GM21825 (cell line): Measurements from ENCODE around the gene GRID2IP.
"Not testable (repeated sequence)": the region's sequence is repeated elsewhere in the genome, so short reads cannot be mapped to it uniquely, and the experiment has no call there.

ENCODE experiments used
- ATAC-seq: cut with Tn5 transposase; IDR thresholded peaks from one replicate; pipeline ENCODE4 v1.9.1; 2021; ENCODE audit warnings: mild to moderate bottlenecking, moderate library complexity; ENCODE audit not compliant: unreplicated experiment

GRID2IP gene

DNA sequence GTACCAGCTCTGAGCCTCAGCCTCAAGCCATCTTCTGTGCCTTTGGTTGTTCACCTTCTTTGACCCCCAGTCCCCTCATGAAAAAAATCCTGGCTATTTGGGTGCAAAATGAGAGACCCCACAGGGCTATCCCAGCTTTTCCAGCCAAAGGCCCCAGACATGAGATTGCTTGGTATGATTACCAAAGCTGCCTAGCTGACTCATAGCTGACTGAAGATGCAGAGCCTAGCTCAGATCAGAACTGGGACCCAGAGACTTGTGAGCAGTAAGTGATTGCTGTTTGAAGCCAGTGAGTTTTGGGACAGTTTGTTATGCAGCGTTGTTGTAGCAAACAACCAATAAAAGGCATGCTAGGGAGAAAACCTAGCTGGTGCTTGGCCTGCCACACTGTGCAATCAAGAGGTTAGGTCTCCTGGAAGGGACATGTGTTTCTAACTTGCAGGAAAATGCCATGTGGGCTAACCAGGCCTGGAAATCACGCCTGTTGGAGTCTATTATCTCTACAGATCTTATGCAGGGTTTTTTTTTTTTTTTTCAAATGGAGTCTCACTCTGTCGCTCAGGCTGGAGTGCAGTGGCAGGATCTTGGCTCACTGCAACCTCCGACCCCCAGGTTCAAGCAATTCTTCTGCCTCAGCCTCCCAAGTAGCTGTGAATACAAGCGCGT, 55.5 kb downstream of the GRID2IP start:
- no peak for ATAC-seq

DNA sequence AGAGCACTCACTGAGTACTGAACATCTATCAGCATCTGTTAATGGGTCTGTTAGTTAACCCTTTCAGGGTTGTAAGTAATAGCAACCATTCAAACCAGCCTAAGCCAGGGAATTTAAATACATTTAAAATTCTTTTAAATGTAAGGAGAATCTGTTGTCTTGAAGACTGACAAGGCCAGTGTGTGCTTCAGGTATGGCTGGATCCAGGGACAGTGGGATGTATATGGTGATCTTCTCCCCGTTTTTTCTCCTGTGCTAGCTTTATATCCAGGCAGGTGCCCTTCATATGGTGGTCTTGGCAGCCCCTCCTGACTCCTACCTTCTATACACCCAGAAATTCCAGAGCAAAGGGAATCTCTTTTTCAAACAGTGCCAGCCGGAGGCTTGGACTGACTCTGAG, 56.9 kb downstream of the GRID2IP start:
- no peak for ATAC-seq

DNA sequence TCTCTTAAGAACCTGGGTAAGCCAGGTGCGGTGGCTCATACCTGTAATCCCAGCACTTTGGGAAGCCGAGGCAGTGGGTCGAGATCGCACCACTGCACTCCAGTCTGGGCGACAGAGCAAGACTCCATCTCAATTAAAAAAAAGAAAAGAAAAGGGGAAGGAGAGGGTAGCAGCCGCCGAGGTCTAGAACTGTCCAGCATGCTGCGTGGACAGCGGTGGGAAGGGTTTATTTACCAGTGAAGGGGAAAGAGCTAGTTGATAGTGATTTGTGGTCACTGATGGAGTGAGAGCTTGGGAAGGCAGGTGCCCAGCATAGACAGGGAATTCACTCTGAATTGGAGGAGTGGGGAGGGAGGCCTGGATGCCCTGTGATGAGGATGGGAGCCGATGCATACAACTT, 60.1 kb downstream of the GRID2IP start:
- no peak for ATAC-seq

DNA sequence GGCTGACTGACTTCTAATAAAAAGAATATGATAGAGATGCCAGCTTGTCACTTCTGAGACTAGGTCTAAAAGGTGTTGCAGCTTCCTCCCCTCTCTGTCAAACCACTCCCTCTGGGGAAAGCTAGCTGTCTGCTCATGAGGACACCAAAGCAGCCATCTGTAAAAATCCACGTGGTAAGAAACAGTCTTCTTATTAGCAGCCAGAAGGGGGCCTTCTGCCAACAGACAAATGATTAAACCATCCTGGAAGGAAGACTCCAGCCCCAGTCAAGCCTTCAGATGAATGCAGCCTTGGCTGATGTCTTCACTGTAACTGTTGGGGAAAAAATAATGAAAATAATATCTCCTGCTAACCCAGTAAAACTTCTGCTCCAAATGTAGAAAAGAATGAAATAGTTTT, 61.6 kb downstream of the GRID2IP start:
- ATAC-seq, result no peak

DNA sequence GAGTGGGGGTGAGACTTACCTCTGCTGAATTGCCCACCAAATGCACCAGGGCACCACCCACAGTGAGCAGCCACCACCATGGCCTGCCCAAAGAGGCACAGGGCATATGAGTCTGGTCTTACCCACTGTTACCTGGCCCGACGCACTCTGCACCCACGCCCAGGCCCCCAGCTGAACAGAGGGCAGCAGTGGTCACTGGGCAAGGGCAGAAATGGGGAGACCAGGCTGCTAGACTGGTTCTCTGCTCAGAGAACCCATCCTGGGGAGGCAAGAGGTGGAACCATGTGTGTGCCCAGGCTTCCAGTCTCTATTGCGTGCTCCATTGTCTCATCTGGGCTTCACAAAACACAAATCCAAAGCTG, 64.1 kb downstream of the GRID2IP start:
- no peak for ATAC-seq

DNA sequence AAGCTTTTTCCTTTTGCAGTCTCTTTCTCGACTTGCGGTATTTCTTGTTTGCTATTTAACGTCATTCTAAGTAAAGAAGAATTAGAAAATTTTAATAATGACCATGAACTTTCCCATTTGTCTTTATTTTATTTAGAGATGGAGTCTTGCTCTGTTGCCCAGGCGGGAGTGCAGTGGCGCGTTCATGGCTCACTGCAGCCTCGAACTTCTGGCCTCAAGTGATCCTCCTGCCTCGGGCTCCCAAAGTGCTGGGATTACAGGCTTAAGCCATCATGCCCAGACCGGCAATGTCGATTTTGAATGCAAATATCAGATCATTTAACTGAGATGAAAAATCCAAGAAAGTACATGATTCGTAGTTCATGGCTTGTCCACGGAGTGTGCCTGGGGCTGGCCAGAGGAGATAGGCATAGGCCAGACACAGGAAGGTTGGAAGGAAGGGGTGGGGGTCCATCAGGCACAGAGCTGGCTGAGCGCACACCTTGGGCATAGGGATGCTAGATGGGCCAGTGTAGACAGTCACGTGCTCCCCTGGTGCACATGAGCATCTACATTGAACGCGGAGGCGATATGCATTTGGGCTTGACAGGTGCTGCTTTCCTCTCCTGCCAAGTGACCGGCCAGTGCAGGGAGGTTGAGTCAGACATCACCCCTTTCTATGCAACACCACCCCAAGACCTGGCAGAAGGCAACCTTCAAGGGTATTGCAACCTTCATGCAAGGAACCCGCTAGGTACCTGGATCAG, 64.7 kb downstream of the GRID2IP start:
- ATAC-seq, result no peak

DNA sequence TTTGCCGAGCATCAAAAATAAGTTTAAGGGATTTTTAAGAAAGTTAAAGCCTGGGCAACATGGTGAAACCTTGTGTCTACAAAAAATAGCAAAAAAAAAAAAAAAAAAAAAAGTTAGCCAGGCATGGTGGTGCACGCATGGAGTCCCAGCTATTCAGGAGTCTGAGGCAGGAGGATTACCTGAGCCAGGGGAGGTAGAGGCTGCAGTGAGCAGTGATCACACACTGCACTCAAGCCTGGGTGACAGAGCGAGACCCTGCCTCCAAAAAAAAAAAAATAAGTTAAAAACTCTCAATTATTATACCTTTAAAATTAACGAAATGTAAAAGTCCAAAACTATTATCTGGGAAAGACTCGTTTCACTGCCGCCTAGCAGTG, 68.5 kb downstream of the GRID2IP start:
- no peak for ATAC-seq

DNA sequence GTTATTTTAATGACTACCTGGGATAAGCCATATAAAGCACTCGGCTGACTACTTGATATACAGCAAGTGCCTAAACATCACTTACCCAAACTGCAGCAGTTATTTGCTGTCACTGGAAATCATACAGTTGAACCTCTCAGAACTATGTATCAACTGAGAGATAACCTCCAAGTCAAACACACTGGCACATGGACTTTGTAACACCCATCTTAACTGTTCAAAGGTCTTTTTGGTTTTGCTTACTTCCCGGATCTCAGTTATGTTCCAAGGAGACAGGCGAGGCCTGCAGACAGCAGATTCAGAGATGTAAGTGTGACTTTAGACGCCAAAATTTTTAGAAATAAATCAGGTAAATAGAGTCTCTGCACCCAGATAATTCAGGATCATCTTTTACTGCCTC, 69.0 kb downstream of the GRID2IP start:
- ATAC-seq, result no peak

DNA sequence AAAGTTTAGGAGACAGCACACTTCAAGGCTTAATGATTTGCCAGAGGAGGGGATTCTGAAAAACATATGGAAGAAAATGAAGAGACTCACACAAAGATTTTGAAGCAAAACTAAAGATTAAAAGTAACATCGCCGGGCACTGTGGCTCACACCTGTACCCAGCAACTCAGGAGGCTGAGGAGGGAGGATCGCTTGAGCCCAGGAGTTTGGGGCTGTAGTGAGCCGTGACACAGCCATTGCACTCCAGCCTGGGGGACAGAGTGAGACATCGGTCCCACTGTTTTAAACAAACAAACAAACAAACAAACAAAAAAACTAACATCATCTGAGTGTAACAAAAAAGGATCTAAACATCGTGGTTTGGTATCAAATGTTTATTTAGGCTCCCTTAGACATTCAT, 69.8 kb downstream of the GRID2IP start:
- ATAC-seq, result no peak

DNA sequence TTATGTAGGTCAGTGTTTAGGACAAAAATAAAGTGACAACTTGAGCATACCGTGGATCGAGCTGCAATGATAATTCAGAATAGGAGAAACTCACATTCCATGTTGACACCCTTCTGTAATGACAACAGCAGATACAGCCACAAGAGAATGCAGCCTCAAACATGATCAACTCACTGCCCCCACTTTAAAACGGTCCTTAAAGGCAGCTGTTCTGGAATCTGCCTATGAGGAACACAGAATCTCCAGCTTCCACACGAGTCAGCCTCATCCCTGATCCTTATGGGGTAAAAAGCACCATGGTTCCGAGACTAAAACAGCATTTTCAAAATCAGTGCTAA, 71.0 kb downstream of the GRID2IP start:
- ATAC-seq, result no peak

DNA sequence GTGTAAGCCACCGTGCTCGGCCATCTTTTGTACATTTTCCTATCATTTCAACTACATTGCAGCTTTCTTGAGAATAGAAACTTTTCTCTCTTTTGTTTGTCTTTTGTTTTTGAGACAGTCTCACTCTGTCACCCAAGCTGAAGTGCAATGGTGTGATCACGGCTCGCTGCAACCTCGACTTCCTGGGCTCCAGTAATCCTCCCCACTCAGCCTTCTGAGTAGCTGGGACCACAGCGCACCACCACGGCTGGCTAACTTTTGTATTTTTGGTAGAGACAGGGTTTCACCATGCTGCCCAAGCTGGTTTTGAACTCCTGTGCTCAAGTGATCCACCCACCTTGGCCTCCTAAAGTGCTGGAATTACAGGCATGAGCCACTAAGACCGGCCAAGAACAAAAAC, 72.2 kb downstream of the GRID2IP start:
- no peak for ATAC-seq

DNA sequence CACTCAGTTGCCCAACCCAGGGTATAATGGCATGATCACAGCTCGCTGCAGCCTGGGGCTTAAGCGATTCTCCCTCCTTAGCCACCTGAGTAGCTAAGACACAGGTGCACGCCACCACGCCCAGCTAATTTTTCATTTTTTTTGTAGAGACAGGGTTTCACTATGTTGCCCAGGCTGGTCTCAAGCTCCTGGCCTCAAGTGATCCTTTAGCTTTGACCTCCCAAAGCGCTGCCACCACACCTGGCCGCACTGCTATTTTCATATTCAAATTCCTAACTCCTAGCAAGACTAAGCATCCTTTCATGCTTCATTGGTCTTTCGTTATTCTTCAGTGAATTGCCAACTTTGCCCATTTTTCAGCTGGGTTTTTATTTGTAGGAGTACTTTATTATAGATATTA, 73.1 kb downstream of the GRID2IP start:
- ATAC-seq, result no peak

DNA sequence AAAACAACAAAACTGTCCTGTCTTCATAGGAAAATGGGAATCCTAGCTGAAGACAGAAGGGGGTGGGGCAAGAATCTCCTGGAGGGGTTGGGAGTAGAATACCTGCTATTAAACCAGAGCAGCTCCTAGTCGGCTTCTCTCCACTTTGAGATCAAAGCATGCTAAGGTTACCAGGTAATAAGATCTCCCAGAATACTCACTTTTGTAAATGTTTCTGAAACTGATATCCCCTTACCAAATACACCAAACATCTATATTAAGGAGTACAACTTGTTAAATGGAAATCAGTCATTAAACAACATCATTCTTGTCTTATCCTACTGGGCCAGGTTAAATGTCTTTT, 74.0 kb downstream of the GRID2IP start:
- no peak for ATAC-seq

DNA sequence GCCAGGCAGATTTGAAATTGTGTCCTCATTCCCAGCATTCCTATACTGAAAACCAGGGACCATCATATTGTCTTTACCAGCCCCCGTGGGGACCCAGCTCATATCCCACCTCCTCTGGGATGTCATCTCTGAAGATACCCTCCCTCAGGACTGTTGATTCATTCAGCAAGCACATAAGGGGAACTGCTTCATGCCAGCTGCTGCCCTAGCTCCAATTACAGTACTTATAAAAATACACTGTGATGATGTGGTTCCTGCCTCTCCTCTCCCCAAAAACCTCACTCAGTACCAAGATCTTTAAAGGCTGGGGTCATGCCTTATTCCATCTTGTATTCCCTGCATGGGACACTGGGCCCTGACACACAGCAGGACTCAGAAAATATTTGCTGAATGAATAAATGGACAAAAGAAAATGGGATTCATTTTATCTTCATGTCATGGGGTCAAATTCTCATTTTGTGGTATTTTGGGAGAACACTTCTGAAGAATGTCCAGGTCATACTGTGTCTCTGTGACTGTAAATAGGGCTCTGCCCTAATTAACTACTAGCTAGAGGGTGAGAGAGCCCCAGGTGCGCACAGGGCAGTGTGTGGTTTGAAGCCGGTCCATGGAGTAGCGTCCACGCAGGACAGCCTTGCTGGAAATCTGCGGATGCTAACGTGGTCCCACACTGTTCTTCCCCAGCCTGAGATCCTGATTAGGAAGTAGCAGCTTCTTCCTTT, 74.5 kb downstream of the GRID2IP start:
- no peak for ATAC-seq

DNA sequence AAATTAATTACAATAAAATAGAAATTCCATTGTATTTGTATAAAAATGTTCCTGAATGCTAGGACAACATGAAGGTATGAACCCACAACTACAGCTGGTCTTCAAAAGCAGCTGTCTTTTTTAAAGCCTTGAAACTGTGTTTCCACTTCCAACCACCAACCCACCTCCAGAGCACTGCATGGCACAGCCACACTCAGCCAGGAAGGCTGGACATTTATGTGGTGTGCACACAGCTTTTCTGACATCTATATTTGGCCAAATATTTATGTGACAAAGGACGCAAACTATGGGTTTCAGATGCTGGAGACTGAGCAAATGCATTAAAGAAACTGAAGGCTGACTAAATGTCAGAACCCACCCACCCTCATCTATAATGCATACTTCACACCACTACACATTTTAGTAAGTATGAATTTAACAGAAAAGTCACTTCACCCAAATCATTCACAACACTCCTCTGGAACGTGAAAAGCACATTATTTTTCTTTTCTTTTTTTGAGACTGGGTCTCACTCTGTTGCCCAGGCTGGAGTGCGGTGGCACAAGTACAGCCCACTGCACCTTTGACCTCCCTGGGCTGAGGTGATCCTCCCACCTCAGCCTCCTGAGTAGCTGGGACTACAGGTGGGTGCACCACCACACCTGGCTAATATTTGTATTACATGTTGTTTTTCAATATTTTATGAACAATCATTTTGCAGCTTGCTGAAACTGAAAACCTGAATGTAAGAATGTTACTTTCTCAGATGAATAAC, 75.7 kb downstream of the GRID2IP start:
- no peak for ATAC-seq

DNA sequence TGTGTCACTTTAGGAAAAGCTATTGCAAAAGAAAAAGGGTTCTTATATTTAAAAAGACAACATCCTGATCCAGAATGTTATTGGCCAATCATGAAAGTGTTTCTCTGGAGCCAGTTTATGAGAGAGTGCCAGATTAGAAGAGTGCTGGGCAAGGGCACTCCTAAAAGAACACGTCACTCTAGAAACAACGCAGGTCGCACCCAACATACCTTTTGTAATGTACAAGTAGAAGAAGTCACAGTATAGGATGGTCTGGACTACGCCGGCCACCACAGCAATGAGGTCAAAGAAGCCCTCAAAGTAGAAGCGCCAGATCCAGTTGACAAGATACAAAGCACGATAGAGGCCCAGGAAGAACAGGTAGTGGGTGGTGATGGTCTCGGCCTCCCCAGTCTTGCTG, 85.4 kb downstream of the GRID2IP start:
- no peak for ATAC-seq

DNA sequence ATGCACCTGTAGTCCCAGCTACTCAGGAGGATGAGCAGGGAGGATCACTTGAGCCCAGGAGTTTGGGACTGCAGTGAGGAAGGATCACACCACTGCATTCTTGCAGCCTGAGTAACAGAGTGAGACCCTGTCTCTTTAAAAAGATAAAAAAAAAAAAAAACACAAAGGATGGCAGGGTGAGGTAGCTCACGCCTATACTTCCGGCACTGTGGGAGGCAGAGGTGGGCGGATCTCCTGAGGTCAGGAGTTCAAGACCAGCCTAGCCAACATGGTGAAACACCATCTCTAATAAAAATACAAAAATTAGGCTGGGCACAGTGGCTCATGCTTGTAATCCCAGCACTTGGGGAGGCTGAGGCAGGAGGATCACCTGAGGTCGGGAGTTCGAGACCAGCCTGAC, 87.7 kb downstream of the GRID2IP start:
- ATAC-seq, result not testable (repeated sequence)

DNA sequence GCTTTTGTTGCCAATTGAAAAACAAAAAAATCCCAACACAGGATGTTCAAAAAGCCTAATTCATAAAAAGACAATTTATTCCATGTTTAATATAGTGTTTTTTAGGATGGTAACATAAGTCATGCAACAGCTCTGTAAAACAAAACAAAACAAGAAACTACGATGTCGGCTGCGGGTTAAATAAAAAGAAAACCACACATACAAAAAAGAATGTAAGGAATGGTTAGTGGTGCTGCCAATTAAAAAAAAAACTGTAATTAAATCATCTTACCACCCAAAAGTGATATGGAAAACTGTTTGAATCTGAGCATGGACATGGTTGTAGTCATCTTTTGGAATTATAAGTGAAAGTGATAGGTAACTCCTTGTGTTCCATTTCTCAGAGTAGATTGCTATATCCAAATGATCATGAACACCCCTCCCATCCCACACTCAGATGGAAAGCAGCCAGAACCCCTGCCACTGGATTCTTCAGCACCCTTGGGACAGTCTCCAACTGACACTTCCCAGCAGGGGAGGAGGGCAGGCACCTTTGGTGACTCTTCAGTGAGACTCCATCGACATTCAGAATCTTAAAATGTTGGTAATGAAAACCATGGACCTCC, 89.2 kb downstream of the GRID2IP start:
- no peak for ATAC-seq

DNA sequence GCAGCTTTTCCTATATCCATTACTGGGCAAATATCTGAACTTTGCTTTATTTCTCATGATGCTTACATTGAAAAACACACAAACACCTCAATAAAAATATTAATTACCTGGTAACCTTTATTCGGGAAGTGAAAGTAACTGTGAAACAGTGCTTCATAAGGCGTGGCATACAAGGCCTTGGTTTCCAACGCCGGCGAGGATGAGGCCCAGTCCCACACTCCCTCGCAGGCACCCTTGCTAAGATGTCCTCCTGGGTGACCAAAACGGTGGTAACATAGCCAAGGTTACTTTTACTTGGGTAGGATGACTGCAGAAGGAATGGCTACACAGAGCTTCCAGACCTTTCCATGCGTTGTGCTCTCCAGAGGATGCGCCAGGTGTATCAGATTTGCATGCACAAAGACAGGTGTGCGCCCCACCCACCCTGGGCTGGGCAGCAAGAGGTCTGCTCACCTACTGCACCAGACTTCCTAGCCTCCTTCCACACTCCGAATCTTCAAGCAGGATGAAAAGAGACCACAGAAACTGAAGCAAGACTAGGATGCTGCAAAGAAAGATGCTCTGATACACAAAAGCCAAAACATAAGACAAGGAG, 90.2 kb downstream of the GRID2IP start:
- no peak for ATAC-seq

DNA sequence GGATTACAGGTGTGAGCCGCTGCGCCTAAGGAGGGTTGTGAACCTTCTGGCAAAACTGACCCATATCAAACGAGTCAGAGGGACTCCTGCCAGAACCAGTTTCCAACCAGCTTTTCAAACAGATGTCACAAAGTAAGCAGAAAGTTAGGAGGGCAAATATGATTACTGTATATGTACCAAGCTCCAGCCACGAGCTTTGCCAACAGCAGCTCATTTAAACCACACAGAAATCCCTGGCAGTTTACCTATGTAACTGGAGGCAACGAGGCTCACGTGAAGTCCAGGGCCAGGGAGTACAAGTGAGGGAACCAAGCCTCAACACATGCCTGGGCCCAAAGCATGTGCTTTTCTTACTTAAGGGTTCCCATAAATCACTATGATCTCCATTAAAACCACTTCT, 91.0 kb downstream of the GRID2IP start:
- no peak for ATAC-seq

DNA sequence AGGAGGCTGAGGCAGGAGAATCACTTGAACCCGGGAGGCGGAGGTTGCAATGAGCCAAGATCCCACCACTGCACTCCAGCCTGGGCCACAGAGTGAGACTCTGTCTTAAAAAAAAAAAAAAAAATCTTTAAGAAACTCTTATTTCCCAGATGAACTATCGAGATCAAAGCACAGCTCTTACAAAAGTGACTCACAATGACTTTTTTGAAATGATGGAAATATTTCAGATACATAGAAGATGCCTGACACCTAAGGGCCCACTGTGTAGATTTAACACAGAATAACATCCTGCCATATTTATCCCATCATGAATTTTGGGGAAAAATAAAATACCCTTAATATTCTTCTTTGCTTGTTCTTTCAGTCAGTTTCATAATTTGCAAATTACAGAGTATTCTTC, 92.6 kb downstream of the GRID2IP start:
- not testable (repeated sequence) for ATAC-seq
